GM23338 (cell line): Measurements from ENCODE around the gene TBC1D9B. TPM values are rescaled to one million over a fixed set of nuclear protein-coding genes. Genes with fewer than 3 reads are reported as not detected.
A peak's percentile ranks its signal among the peaks of the same experiment; 100 is the strongest.

Experiments
- ATAC-seq: fragments of 200-7000 bp; cut with Tn5 transposase; 3 replicates; pipeline ENCODE4 v1.9.1; 2020
- DNase-seq: peaks from one replicate; pipeline ENCODE4 v3.0.0-alpha.2; 2015; ENCODE audit warnings: low spot score
- H2AFZ ChIP-seq: fragments of 200-600 bp; sonication (generic); 2 replicates; pipeline ENCODE4 v1.8.0; 2016; ENCODE audit warnings: antibody characterized with exemption, mild to moderate bottlenecking, moderate library complexity
- H3F3A ChIP-seq: fragments of 200-600 bp; sonication (generic); replicated peaks from 2 replicates; pipeline ENCODE4 v1.8.0; 2017; ENCODE audit warnings: antibody characterized with exemption, mixed run types, low read depth
- H3K27ac ChIP-seq: fragments of 200-600 bp; sonication (generic); 2 replicates; pipeline ENCODE4 v1.6.1; 2016; ENCODE audit warnings: low read depth
- H3K27me3 ChIP-seq: fragments of 200-600 bp; sonication (generic); 2 replicates; pipeline ENCODE4 v1.8.0; 2016; ENCODE audit warnings: mild to moderate bottlenecking, mixed run types, moderate library complexity; ENCODE audit not compliant: insufficient read depth
- H3K36me3 ChIP-seq: fragments of 200-600 bp; sonication (generic); 2 replicates; pipeline ENCODE4 v1.8.0; 2016; ENCODE audit warnings: mild to moderate bottlenecking; ENCODE audit not compliant: insufficient read depth
- H3K4me1 ChIP-seq: fragments of 200-600 bp; sonication (generic); 2 replicates; pipeline ENCODE4 v1.8.0; 2016; ENCODE audit warnings: mild to moderate bottlenecking, moderate library complexity; ENCODE audit not compliant: insufficient read depth
- H3K4me2 ChIP-seq: fragments of 200-600 bp; sonication (generic); 2 replicates; pipeline ENCODE4 v1.7.1; 2017; ENCODE audit warnings: mixed run types
- H3K4me3 ChIP-seq: fragments of 200-600 bp; sonication (generic); 2 replicates; pipeline ENCODE4 v1.6.1; 2016; ENCODE audit warnings: mixed run types
- H3K79me2 ChIP-seq: fragments of 200-600 bp; sonication (generic); replicated peaks from 2 replicates; pipeline ENCODE4 v1.8.0; 2017; ENCODE audit warnings: mild to moderate bottlenecking; ENCODE audit not compliant: insufficient read depth
- H3K9me2 ChIP-seq: fragments of 200-600 bp; sonication (generic); 2 replicates; pipeline ENCODE4 v1.8.0; 2017; ENCODE audit not compliant: insufficient read depth
- H4K20me1 ChIP-seq: fragments of 200-600 bp; sonication (generic); replicated peaks from 2 replicates; pipeline ENCODE4 v1.8.0; 2017; ENCODE audit warnings: mild to moderate bottlenecking; ENCODE audit not compliant: insufficient read depth
- H3K27ac Mint-ChIP-seq: 2 replicates; pipeline ENCODE4 v1.8.0; 2020; ENCODE audit warnings: inconsistent platforms, mild to moderate bottlenecking, moderate library complexity, mixed read lengths
- H3K27me3 Mint-ChIP-seq: 3 replicates; pipeline ENCODE4 v1.8.0; 2022; ENCODE audit warnings: low read depth, mild to moderate bottlenecking, moderate library complexity, mixed read lengths, inconsistent platforms; ENCODE audit not compliant: insufficient read depth, poor library complexity
- H3K36me3 Mint-ChIP-seq: 3 replicates; pipeline ENCODE4 v1.8.0; 2021; ENCODE audit warnings: low read depth, mild to moderate bottlenecking, inconsistent platforms, moderate library complexity, mixed read lengths
- H3K4me1 Mint-ChIP-seq: 3 replicates; pipeline ENCODE4 v1.8.0; 2020; ENCODE audit warnings: mild to moderate bottlenecking, inconsistent platforms, mixed read lengths
- H3K4me3 Mint-ChIP-seq: 3 replicates; pipeline ENCODE4 v1.8.0; 2021; ENCODE audit warnings: moderate library complexity, mild to moderate bottlenecking, inconsistent platforms, mixed read lengths
- H3K9me3 Mint-ChIP-seq: 3 replicates; pipeline ENCODE4 v1.8.0; 2020; ENCODE audit warnings: moderate library complexity, mild to moderate bottlenecking, inconsistent platforms, mixed read lengths
- polyA plus RNA-seq: library from polyadenylated mRNA; unstranded; fragments of >200 nt; fragmentation: Nextera tagmentation; extraction: Ambion mirVana; gene quantifications from 2 replicates; pipeline ENCODE4 v1.2.1, GENCODE V29; 2016
- total RNA-seq: library from RNA; depleted of rRNA; stranded (reverse); fragments of >200 nt; shearing (Covaris generic); gene quantifications from 2 replicates; pipeline ENCODE4 v1.2.3, GENCODE V29; 2014
- TF ChIP-seq, protein P1 (sequence below): IDR thresholded peaks from one replicate; pipeline ENCODE4 v1.6.1; 2018; ENCODE audit warnings: antibody characterized with exemption; ENCODE audit not compliant: unreplicated experiment
- TF ChIP-seq, protein P2 (sequence below): fragments of 250-450 bp; sonication (Bioruptor Pico); IDR thresholded peaks from 2 replicates; pipeline ENCODE4 v1.5.0; 2020; ENCODE audit warnings: mild to moderate bottlenecking, moderate library complexity
- TF ChIP-seq, protein P3 (sequence below), 2 experiments: fragments of 200-600 bp in 1 of 2; sonication (generic) in 1 of 2; conservative IDR thresholded peaks; 2 replicates each; pipeline versions ENCODE4 v1.5.1 to v1.6.1; 2016 to 2017; ENCODE audit warnings: antibody characterized with exemption in 2 of 2, low read depth in 2 of 2, mild to moderate bottlenecking in 2 of 2, moderate library complexity in 1 of 2

Gene TBC1D9B
- total and polyA plus RNA-seq, 2 experiments from 2014 or later = 19.0 to 38.0 TPM

DNA sequence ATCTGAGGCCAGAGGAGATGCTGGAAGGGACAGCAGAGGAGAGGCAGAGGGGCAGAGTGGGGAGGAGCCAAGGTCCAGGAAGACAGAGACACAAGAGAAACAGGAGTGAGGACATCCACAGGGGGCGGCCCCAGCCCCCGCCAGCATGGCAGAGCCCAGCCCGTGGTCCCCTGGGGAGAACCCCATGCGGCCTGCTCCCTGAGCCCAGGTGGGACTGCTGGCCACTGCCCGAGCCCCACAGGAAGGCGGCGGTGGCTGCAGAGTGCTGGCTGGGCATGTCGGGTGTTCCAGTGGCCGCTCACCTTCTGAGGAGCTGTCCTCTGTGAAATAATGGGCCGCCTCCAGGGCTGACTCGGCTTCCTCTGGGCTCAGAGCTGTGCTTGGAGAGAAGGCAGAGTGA lies 40.2 kb downstream of the TBC1D9B start (continued):
- TF ChIP-seq, protein P1, sequence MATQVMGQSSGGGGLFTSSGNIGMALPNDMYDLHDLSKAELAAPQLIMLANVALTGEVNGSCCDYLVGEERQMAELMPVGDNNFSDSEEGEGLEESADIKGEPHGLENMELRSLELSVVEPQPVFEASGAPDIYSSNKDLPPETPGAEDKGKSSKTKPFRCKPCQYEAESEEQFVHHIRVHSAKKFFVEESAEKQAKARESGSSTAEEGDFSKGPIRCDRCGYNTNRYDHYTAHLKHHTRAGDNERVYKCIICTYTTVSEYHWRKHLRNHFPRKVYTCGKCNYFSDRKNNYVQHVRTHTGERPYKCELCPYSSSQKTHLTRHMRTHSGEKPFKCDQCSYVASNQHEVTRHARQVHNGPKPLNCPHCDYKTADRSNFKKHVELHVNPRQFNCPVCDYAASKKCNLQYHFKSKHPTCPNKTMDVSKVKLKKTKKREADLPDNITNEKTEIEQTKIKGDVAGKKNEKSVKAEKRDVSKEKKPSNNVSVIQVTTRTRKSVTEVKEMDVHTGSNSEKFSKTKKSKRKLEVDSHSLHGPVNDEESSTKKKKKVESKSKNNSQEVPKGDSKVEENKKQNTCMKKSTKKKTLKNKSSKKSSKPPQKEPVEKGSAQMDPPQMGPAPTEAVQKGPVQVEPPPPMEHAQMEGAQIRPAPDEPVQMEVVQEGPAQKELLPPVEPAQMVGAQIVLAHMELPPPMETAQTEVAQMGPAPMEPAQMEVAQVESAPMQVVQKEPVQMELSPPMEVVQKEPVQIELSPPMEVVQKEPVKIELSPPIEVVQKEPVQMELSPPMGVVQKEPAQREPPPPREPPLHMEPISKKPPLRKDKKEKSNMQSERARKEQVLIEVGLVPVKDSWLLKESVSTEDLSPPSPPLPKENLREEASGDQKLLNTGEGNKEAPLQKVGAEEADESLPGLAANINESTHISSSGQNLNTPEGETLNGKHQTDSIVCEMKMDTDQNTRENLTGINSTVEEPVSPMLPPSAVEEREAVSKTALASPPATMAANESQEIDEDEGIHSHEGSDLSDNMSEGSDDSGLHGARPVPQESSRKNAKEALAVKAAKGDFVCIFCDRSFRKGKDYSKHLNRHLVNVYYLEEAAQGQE = no peak

DNA sequence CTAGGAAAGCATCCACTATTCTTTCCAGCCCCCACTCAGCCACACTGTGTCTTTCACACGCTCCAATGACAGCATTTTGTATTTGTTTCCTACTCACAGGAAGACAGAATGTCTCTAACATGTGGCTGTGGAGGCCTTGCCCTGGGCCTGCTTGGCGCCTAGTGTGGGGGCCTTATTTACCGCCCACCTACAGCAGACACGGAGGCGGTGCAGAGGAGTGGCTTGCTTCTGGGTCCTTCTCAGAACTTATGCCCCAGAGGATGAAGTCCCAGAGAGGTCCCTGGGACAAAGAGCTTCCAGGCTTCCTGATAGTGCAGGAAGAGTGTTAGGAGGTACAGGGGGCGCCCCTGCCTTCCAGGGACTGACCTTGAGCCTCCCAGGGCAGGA lies 40.6 kb downstream of the TBC1D9B start:
- Histone ChIP-seq H3K9me2 (no peaks in the 10 kb centered on the region), H3K4me2 (no peak overlapping the region), H4K20me1 (no peaks in the 10 kb centered on the region; the same call in 1 of the 2 replicates), H2AFZ (no peak overlapping the region), H3K27me3 (no peaks in the 10 kb centered on the region), H3K4me3 (no peak overlapping the region), H3K79me2 (no peaks in the 10 kb centered on the region), H3K27ac (0 out of 2 replicates have a peak overlapping the region, but pooled peaks have one; percentile 69), H3K4me1 (no peaks in the 10 kb centered on the region), H3K36me3 (no peaks in the 10 kb centered on the region), H3F3A (peaks cover 8% of the 10 kb centered on the region; the same call in 1 of the 2 replicates)
- DNase-seq (peak; percentile 23), ATAC-seq (peak; percentile 15; the same call in 2 of the 3 replicates)
- Mint-ChIP-seq H3K4me3 (no peak overlapping the region), H3K9me3 (peaks cover 6% of the 10 kb centered on the region), H3K4me1 (peaks cover 10% of the 10 kb centered on the region), H3K36me3 (peaks cover 48% of the 10 kb centered on the region), H3K27ac (no peak overlapping the region), H3K27me3 (peaks cover 7% of the 10 kb centered on the region)
- TF ChIP-seq, protein P2, sequence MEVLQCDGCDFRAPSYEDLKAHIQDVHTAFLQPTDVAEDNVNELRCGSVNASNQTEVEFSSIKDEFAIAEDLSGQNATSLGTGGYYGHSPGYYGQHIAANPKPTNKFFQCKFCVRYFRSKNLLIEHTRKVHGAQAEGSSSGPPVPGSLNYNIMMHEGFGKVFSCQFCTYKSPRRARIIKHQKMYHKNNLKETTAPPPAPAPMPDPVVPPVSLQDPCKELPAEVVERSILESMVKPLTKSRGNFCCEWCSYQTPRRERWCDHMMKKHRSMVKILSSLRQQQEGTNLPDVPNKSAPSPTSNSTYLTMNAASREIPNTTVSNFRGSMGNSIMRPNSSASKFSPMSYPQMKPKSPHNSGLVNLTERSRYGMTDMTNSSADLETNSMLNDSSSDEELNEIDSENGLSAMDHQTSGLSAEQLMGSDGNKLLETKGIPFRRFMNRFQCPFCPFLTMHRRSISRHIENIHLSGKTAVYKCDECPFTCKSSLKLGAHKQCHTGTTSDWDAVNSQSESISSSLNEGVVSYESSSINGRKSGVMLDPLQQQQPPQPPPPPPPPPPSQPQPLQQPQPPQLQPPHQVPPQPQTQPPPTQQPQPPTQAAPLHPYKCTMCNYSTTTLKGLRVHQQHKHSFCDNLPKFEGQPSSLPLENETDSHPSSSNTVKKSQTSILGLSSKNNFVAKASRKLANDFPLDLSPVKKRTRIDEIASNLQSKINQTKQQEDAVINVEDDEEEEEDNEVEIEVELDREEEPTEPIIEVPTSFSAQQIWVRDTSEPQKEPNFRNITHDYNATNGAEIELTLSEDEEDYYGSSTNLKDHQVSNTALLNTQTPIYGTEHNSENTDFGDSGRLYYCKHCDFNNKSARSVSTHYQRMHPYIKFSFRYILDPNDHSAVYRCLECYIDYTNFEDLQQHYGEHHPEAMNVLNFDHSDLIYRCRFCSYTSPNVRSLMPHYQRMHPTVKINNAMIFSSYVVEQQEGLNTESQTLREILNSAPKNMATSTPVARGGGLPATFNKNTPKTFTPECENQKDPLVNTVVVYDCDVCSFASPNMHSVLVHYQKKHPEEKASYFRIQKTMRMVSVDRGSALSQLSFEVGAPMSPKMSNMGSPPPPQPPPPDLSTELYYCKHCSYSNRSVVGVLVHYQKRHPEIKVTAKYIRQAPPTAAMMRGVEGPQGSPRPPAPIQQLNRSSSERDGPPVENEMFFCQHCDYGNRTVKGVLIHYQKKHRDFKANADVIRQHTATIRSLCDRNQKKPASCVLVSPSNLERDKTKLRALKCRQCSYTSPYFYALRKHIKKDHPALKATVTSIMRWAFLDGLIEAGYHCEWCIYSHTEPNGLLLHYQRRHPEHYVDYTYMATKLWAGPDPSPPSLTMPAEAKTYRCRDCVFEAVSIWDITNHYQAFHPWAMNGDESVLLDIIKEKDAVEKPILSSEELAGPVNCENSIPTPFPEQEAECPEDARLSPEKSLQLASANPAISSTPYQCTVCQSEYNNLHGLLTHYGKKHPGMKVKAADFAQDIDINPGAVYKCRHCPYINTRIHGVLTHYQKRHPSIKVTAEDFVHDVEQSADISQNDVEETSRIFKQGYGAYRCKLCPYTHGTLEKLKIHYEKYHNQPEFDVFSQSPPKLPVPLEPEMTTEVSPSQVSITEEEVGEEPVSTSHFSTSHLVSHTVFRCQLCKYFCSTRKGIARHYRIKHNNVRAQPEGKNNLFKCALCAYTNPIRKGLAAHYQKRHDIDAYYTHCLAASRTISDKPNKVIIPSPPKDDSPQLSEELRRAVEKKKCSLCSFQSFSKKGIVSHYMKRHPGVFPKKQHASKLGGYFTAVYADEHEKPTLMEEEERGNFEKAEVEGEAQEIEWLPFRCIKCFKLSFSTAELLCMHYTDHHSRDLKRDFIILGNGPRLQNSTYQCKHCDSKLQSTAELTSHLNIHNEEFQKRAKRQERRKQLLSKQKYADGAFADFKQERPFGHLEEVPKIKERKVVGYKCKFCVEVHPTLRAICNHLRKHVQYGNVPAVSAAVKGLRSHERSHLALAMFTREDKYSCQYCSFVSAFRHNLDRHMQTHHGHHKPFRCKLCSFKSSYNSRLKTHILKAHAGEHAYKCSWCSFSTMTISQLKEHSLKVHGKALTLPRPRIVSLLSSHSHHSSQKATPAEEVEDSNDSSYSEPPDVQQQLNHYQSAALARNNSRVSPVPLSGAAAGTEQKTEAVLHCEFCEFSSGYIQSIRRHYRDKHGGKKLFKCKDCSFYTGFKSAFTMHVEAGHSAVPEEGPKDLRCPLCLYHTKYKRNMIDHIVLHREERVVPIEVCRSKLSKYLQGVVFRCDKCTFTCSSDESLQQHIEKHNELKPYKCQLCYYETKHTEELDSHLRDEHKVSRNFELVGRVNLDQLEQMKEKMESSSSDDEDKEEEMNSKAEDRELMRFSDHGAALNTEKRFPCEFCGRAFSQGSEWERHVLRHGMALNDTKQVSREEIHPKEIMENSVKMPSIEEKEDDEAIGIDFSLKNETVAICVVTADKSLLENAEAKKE (CRISPR knock-in tag) = no peak
- TF ChIP-seq, protein P3, sequence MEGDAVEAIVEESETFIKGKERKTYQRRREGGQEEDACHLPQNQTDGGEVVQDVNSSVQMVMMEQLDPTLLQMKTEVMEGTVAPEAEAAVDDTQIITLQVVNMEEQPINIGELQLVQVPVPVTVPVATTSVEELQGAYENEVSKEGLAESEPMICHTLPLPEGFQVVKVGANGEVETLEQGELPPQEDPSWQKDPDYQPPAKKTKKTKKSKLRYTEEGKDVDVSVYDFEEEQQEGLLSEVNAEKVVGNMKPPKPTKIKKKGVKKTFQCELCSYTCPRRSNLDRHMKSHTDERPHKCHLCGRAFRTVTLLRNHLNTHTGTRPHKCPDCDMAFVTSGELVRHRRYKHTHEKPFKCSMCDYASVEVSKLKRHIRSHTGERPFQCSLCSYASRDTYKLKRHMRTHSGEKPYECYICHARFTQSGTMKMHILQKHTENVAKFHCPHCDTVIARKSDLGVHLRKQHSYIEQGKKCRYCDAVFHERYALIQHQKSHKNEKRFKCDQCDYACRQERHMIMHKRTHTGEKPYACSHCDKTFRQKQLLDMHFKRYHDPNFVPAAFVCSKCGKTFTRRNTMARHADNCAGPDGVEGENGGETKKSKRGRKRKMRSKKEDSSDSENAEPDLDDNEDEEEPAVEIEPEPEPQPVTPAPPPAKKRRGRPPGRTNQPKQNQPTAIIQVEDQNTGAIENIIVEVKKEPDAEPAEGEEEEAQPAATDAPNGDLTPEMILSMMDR (conservative IDR thresholded peaks at IDR 0.05; ENCODE audit: low read depth in 2 of 2) = peak in 1 of 2 experiments; percentile 39; a peak in 2 of 4 replicates
